ENCODE results near the gene RTN1. TPM values are rescaled to one million over a fixed set of nuclear protein-coding genes. Genes with fewer than 3 reads are reported as not detected.

Gene RTN1
- total RNA-seq, 2 experiments from 2014 or later = 0.14 TPM; not detected in 1

DNA sequence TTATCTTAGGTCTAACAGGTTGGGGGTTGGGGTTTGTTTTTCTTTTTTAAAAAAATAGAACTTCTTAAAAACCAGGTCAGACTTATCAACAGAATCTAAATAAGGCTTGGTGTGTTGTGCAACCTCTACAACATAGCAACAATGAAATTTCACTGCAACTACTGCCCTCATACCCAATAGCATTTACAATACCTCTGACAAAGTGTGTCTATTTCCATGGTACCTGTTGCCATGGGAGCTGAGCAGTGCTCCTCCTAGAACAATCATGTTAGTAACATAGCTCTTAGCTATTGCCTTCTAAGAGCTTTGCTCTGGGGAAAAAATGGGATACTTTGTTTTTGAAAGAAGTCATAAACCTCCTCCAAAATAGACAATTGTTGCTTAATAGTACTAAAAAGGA, 190.7 kb downstream of the RTN1 start:
- Mint-ChIP-seq H3K36me3 (ENCODE audit: low read depth) (no peaks in the 10 kb centered on the region), H3K4me1 (ENCODE audit: low read depth) (no peaks in the 10 kb centered on the region), H3K27ac (no peak overlapping the region), H3K4me3 (no peak overlapping the region), H3K9me3 (no peaks in the 10 kb centered on the region), H3K27me3 (peaks cover 13% of the 10 kb centered on the region)
- intact Hi-C loops (cut with DNase I, micrococcal nuclease) = loop anchor here in 1 of 2 experiments (5.0 kb wide), 1 partner anchor 82 kb away; no protein-coding TSS in a partner anchor
- ChIA-PET CTCF (interaction anchor here (1.4 kb wide), 1 partner anchor 9 kb away, joined by 3 read pairs; no protein-coding TSS in a partner anchor), POLR2A (no interaction called here)
- no peaks in the 10 kb centered on the region for H3K36me3 ChIP-seq (ENCODE audit: insufficient read depth, low read length)
- ATAC-seq (ENCODE audit: poor library complexity) (no peak), DNase-seq (no peak)
- TF ChIP-seq, protein P1, sequence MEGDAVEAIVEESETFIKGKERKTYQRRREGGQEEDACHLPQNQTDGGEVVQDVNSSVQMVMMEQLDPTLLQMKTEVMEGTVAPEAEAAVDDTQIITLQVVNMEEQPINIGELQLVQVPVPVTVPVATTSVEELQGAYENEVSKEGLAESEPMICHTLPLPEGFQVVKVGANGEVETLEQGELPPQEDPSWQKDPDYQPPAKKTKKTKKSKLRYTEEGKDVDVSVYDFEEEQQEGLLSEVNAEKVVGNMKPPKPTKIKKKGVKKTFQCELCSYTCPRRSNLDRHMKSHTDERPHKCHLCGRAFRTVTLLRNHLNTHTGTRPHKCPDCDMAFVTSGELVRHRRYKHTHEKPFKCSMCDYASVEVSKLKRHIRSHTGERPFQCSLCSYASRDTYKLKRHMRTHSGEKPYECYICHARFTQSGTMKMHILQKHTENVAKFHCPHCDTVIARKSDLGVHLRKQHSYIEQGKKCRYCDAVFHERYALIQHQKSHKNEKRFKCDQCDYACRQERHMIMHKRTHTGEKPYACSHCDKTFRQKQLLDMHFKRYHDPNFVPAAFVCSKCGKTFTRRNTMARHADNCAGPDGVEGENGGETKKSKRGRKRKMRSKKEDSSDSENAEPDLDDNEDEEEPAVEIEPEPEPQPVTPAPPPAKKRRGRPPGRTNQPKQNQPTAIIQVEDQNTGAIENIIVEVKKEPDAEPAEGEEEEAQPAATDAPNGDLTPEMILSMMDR (IDR thresholded peaks at IDR 0.05) = no peak
- H3K4me3 ChIP-seq (ENCODE audit: low read length) = no peak overlapping the region
- H3K27me3 ChIP-seq (ENCODE audit: control insufficient read depth in 1 of 2, insufficient read depth in 2 of 2, low read length in 2 of 2) = peaks cover 0 to 6% of the 10 kb centered on the region in 2 experiments
- H3K9me3 ChIP-seq (ENCODE audit: control insufficient read depth in 1 of 2, insufficient read depth in 1 of 2, low read length in 2 of 2) = no peaks in the 10 kb centered on the region
- H3K27ac ChIP-seq (ENCODE audit: low read depth in 1 of 2, low read length in 2 of 2) = no peak overlapping the region
- no peaks in the 10 kb centered on the region for H3K4me1 ChIP-seq (ENCODE audit: insufficient read depth, low read length)

DNA sequence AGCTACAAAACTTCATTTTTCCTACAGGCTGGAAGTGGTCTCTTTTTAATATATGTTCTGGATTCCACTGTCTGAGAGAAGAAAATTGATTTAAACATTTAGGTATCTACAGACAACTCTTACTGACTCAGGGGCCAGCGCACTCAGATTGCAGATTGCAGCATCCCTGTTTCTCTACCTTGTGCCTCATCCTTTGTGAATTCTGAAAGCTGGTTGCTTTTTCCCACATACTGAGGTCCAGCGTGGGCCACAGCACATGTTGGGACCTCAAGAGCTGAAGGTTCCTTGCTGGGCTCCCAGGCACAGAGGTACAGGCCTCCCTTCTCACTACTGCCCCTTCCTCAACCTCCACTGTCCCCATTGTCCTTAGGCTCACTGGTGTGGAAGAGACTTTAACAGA, 192.2 kb downstream of the RTN1 start:
- ATAC-seq (ENCODE audit: poor library complexity) (no peak), DNase-seq (no peak)
- TF ChIP-seq, protein P1 (IDR thresholded peaks at IDR 0.05) = no peak
- peaks cover 0 to 6% of the 10 kb centered on the region in 2 experiments for H3K27me3 ChIP-seq (ENCODE audit: control insufficient read depth in 1 of 2, insufficient read depth in 2 of 2, low read length in 2 of 2)
- no peaks in the 10 kb centered on the region for H3K9me3 Mint-ChIP-seq
- H3K4me3 ChIP-seq (ENCODE audit: low read length) = no peak overlapping the region
- H3K36me3 ChIP-seq (ENCODE audit: insufficient read depth, low read length) = no peaks in the 10 kb centered on the region
- no peaks in the 10 kb centered on the region for H3K36me3 Mint-ChIP-seq (ENCODE audit: low read depth)
- CTCF ChIA-PET = no interaction called here
- no peak overlapping the region for H3K27ac ChIP-seq (ENCODE audit: low read depth in 1 of 2, low read length in 2 of 2)
- H3K4me1 Mint-ChIP-seq (ENCODE audit: low read depth) = no peaks in the 10 kb centered on the region
- H3K4me3 Mint-ChIP-seq = no peak overlapping the region
- no peaks in the 10 kb centered on the region for H3K4me1 ChIP-seq (ENCODE audit: insufficient read depth, low read length)
- intact Hi-C loops (cut with DNase I, micrococcal nuclease) = no loop called here
- H3K27ac Mint-ChIP-seq = no peak overlapping the region
- H3K27me3 Mint-ChIP-seq = peaks cover 11% of the 10 kb centered on the region
- POLR2A ChIA-PET = no interaction called here
- H3K9me3 ChIP-seq (ENCODE audit: control insufficient read depth in 1 of 2, insufficient read depth in 1 of 2, low read length in 2 of 2) = peaks cover 0 to 3% of the 10 kb centered on the region in 2 experiments

DNA sequence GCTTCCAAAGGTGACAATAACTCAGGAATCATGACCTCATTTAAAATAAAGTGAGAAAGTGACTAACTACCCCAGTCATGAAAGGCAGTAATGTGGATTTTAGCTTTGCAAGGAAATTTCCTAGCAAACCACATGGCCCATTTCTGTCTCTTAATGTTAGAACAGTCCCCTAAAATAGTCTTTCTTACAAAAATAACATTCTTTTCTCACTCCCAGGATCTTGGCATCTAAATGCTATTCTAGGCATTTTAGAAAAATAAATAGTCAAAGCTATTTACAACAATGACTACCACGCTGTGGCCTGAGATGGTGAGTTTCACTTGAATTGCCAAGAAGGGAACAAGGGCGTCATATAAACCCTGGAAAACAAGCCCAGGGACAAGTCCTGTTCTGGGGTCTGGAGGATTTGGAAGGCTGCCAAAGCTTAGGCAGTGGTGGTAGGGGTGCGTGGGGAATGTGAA, 192.8 kb downstream of the RTN1 start:
- Histone ChIP-seq H3K4me1 (ENCODE audit: insufficient read depth, low read length) (no peaks in the 10 kb centered on the region), H3K9me3 (ENCODE audit: control insufficient read depth in 1 of 2, insufficient read depth in 1 of 2, low read length in 2 of 2) (peaks cover 0 to 6% of the 10 kb centered on the region in 2 experiments), H3K27me3 (ENCODE audit: control insufficient read depth in 1 of 2, insufficient read depth in 2 of 2, low read length in 2 of 2) (peaks cover 0 to 6% of the 10 kb centered on the region in 2 experiments), H3K4me3 (ENCODE audit: low read length) (no peak overlapping the region), H3K36me3 (ENCODE audit: insufficient read depth, low read length) (no peaks in the 10 kb centered on the region), H3K27ac (ENCODE audit: low read depth in 1 of 2, low read length in 2 of 2) (no peak overlapping the region)
- CTCF ChIA-PET = no interaction called here
- Mint-ChIP-seq H3K27me3 (peaks cover 11% of the 10 kb centered on the region), H3K27ac (no peak overlapping the region), H3K4me1 (ENCODE audit: low read depth) (no peaks in the 10 kb centered on the region), H3K36me3 (ENCODE audit: low read depth) (no peaks in the 10 kb centered on the region), H3K4me3 (no peak overlapping the region), H3K9me3 (no peaks in the 10 kb centered on the region)
- ATAC-seq (ENCODE audit: poor library complexity) (no peak), DNase-seq (no peak)
- intact Hi-C loops (cut with DNase I, micrococcal nuclease) = no loop called here
- POLR2A ChIA-PET = no interaction called here
- TF ChIP-seq, protein P1 (IDR thresholded peaks at IDR 0.05) = no peak
